SK-N-SH (cell line): ENCODE results near the gene MCTP2.

Experiments
- CTCF ChIP-seq: fragments of 200-600 bp; sonication (generic); IDR thresholded peaks from 2 replicates; pipeline ENCODE4 v1.6.1; 2017; ENCODE audit warnings: antibody characterized with exemption, mild to moderate bottlenecking, moderate library complexity
- EP300 ChIP-seq, 2 experiments: IDR thresholded peaks; 2 replicates each; pipeline versions ENCODE4 v1.4.0 to v1.6.1; 2012; ENCODE audit warnings: borderline replicate concordance in 1 of 2, low read depth in 1 of 2, low read length in 1 of 2
- EZH2phosphoT487 ChIP-seq: fragments of 200-600 bp; sonication (generic); IDR thresholded peaks from 2 replicates; pipeline ENCODE4 v1.6.1; 2017; ENCODE audit warnings: low read depth, mixed run types, mild to moderate bottlenecking, antibody characterized with exemption, moderate library complexity, borderline replicate concordance
- GABPA ChIP-seq: IDR thresholded peaks from 2 replicates; pipeline ENCODE4 v1.4.0; 2012; ENCODE audit warnings: low read depth, mild to moderate bottlenecking
- MXI1 ChIP-seq: IDR thresholded peaks from 2 replicates; pipeline ENCODE4 v1.6.1; 2012; ENCODE audit warnings: mild to moderate bottlenecking, low read depth, low read length, improper control_type of control experiment
- NRF1 ChIP-seq: IDR thresholded peaks from 2 replicates; pipeline ENCODE4 v1.6.1; 2012; ENCODE audit warnings: low read depth, mild to moderate bottlenecking, low read length
- POLR2AphosphoS5 ChIP-seq: IDR thresholded peaks from 2 replicates; pipeline ENCODE4 v1.6.1; 2012; ENCODE audit warnings: low read depth, low read length
- REST ChIP-seq: IDR thresholded peaks from 2 replicates; pipeline ENCODE4 v1.6.1; 2012; ENCODE audit warnings: mild to moderate bottlenecking, low read depth, low read length, moderate library complexity
- RFX5 ChIP-seq: IDR thresholded peaks from 2 replicates; pipeline ENCODE4 v1.6.1; 2012; ENCODE audit warnings: mild to moderate bottlenecking, improper control_type of control experiment, low read length
- SMC3 ChIP-seq: IDR thresholded peaks from 2 replicates; pipeline ENCODE4 v1.6.1; 2012; ENCODE audit warnings: low read depth, low read length, improper control_type of control experiment
- TCF12 ChIP-seq: IDR thresholded peaks from 2 replicates; pipeline ENCODE4 v1.4.0; 2012
- ZBTB33 ChIP-seq: IDR thresholded peaks from 2 replicates; pipeline ENCODE4 v1.4.0; 2012; ENCODE audit warnings: low read depth, borderline replicate concordance
- TF ChIP-seq, protein P1 (sequence below): fragments of 150-350 bp; IDR thresholded peaks from 2 replicates; pipeline ENCODE4 v1.6.1; 2017; ENCODE audit warnings: antibody characterized with exemption, low read length, low read depth, borderline replicate concordance

DNA sequence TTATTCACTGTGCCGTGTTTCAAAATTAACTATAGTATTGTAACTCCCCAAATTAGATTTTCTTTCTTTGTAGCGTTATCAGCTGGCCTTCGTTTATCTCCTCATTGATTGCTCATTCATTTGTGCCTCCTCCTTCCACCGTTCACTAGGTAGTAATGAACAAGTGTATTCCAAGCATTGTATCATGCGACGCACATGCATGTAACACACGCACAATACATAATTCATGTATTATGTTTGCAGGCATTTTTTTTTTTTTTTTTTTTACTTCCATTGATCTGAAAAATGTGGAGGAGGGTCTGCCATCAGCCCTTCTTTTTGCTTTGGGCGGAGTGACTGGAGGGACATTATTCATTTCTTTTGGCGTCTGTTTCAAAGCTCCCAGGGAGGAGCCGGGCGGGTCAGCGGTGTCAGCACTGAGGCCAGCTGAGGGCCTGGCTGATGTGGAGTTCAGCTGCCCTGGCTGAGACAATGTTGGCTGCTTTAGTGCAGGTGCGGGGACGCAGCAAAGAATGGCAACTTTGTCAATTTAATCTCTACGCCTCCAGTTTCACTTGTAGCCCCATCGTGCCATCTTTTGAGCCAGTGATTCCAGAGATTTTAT is 107.0 kb downstream of the MCTP2 start:
- TF ChIP-seq EP300 (IDR thresholded peaks at IDR 0.05; ENCODE audit: borderline replicate concordance in 1 of 2, low read depth in 1 of 2, low read length in 1 of 2) (no peak), CTCF (no peak), ZBTB33 (no peak), RFX5 (no peak), REST (no peak), POLR2AphosphoS5 (no peak), MXI1 (no peak), EZH2phosphoT487 (no peak), SMC3 (no peak), TCF12 (no peak), NRF1 (no peak), GABPA (no peak)
- TF ChIP-seq, protein P1, sequence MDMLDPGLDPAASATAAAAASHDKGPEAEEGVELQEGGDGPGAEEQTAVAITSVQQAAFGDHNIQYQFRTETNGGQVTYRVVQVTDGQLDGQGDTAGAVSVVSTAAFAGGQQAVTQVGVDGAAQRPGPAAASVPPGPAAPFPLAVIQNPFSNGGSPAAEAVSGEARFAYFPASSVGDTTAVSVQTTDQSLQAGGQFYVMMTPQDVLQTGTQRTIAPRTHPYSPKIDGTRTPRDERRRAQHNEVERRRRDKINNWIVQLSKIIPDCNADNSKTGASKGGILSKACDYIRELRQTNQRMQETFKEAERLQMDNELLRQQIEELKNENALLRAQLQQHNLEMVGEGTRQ = no peak
